ENCODE measurements around the gene MAMLD1.

The MAMLD1 gene

DNA sequence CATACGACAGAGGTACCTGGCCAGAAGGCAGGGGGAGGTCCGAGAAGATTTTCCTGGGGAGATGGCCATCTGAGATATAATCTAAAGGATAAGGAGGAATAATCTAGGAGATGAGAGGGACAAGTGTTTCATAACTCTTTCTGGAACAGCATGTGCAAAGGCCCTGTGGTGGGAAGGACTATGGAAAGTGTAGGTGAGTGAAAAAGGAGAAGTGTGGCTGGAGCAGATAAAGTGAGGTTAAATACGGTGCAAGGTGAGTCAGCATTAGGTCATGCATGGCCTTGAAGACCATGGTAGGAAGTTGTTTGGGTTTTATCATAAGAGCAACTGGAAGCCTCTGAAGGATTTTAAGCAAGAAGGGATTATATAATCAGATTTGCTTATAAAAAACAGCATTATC is 170.7 kb downstream of the MAMLD1 start:
- DNase-seq (ENCODE audit: low spot score in 2 of 2), result no peak

DNA sequence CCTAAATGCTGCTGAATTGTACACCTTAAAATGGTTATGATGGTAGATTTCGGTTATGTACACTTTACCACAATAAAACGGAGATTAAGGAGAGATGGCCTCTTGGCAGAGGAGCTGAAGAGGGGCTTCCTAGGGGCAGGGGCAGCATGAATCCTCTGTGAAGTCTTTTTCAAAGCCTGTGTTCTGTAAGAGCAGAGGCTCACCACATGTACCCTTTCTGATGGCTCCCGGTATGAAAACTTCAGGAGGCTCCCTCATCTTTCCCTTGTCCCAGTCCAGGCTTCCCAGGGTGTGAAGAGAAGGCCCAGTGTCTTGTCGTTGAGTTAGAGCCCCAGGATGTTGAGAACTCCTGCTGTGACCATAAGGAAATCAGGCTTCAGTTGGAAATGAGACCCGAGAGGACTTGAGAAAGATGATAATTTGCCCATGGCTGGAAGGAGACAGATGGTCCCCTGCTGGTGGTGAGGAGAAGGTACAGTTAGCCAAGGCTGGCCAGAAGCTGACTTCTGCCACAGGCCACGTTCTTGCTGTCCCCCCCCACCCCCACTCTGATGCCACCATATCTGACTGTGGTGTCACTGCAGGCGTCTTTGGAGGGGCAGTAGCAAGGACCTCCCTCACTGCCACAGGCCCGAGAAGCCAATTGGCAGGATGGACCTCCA is 173.5 kb downstream of the MAMLD1 start:
- in situ Hi-C loops (cut with MboI; ENCODE audit: low sequenced_read_pairs), result no loop called here
- Histone ChIP-seq H3K4me1 (no peaks in the 10 kb centered on the region), H3K4me3 (no peak overlapping the region), H3K36me3 (replicated peaks) (no peaks in the 10 kb centered on the region), H3K27me3 (ENCODE audit: low read depth) (no peaks in the 10 kb centered on the region), H3K9me3 (peaks cover 2% of the 10 kb centered on the region; the same call in 1 of the 2 replicates)
- no peak for DNase-seq (ENCODE audit: low spot score in 2 of 2)

More for the DNA sequence above, 170.7 kb downstream of the MAMLD1 start:
- no peaks in the 10 kb centered on the region for H3K4me1 ChIP-seq
- no peaks in the 10 kb centered on the region for H3K27me3 ChIP-seq (ENCODE audit: low read depth)
- in situ Hi-C loops (cut with MboI; ENCODE audit: low sequenced_read_pairs), result no loop called here
- H3K36me3 ChIP-seq (replicated peaks), result no peaks in the 10 kb centered on the region
- H3K4me3 ChIP-seq, result no peak overlapping the region
- peaks cover 2% of the 10 kb centered on the region; the same call in 1 of the 2 replicates for H3K9me3 ChIP-seq

DNA sequence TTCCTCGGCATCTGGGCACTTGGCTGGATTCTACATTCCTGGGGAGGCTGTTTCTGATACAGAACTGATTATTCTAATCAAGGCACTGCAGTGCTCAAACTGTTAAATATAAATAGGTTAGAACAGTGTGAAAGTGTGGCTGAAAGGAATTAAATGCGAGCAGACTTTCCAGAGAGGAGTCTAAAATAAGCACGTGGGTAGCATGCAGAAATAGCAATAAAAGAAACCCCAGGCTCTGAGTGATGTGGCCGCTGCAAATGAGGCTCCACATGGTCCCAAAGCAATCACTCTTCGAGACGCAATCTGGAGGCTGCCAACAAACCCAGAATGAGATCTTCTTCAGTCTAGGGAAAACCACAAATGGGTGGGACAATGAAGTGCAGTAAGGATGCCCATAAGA is 174.7 kb downstream of the MAMLD1 start:
- Histone ChIP-seq H3K27me3 (ENCODE audit: low read depth) (no peaks in the 10 kb centered on the region), H3K36me3 (replicated peaks) (no peaks in the 10 kb centered on the region), H3K9me3 (peaks cover 2% of the 10 kb centered on the region; the same call in 1 of the 2 replicates), H3K4me1 (no peaks in the 10 kb centered on the region), H3K4me3 (no peak overlapping the region)
- in situ Hi-C loops (cut with MboI; ENCODE audit: low sequenced_read_pairs), result no loop called here
- no peak for DNase-seq (ENCODE audit: low spot score in 2 of 2)

DNA sequence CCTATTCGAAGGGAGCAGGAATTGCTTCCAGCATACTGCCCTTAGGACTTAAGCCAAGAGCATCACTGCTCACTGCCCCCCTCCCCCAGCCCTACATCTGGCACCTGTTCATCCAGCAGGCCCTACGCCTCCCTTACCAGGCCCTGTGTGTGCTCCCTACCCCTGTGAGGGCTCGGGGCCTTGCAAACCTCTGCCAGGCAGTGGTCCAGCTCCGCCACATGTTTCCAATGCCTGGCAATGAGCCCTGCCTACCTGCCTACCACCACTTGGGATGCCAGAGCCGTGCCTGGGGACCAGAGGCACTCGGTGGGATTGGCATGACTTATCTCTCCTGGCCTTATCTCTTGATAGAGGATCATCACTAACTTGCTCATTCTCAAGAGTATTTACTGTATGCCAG is 177.8 kb downstream of the MAMLD1 start:
- H3K9me3 ChIP-seq, result no peaks in the 10 kb centered on the region
- H3K36me3 ChIP-seq (replicated peaks), result no peaks in the 10 kb centered on the region
- no peaks in the 10 kb centered on the region for H3K27me3 ChIP-seq (ENCODE audit: low read depth)
- H3K4me1 ChIP-seq, result peaks cover 6% of the 10 kb centered on the region; the same call in 1 of the 2 replicates
- no peak for DNase-seq (ENCODE audit: low spot score in 2 of 2)
- no peak overlapping the region for H3K4me3 ChIP-seq
- in situ Hi-C loops (cut with MboI; ENCODE audit: low sequenced_read_pairs), result no loop called here

DNA sequence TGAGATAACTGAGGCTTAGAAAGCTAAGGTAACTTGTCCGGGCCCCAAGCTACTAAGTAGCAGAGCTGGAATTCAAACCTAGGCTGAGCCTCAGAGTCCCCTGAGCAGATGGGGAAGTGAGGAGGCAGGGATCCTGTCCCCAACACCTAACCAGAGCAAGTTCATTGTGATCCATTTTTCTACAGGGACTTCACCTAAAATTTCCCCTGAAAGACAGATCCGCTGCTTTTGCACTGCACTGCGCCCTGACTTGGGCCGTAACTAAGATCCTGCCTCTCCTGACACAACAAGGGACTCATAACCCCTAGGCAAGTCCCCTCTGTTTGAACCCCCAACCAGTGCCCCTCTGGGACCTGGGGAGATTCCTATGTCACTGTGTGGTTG is 179.7 kb downstream of the MAMLD1 start:
- in situ Hi-C loops (cut with MboI; ENCODE audit: low sequenced_read_pairs), result no loop called here

DNA sequence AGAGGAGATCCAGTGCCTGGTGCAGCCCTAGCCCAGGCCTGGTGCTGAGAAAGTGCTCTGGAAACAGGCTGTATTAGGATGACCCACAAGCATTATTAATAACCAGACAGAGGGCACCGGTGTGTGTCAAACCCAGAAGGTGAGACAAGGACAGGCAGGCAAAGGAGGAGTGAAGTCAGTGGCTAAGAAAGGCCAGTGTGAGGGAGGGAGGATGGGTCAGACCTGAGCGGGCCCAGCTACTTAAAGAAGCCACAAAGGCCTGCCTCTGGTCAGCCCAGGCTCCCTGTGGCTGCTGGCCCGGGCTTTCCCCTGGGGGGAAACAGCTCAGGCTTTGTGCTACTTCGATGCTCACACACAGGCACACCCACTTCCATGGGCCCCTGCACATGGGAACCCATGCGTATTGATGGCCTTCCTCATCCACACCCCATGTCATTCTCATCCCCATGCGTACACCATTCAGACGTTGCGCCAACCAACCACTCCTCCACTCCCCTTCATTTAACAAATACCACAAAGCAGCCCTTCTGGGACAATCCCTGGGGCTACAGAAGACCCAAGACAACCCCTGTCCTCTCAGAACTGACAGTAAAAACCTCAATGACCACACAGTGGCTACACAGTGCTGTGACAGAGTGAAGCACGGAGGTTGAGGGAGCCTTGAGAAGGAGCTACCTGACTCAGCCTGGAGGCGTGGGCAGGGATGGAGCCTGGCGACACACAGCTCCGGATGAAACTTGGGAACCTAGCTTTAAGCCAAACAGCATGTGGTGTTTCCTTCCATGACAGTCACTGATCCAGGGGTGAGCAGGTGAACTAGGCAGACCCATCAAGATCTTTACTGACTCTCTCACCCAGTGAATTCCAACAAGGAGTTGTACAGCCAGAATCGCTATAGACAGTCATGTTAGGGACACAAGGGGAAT is 180.4 kb downstream of the MAMLD1 start:
- peaks cover 6% of the 10 kb centered on the region; the same call in 1 of the 2 replicates for H3K4me1 ChIP-seq
- no peaks in the 10 kb centered on the region for H3K9me3 ChIP-seq
- in situ Hi-C loops (cut with MboI; ENCODE audit: low sequenced_read_pairs), result no loop called here
- no peaks in the 10 kb centered on the region for H3K27me3 ChIP-seq (ENCODE audit: low read depth)
- H3K4me3 ChIP-seq, result no peak overlapping the region
- DNase-seq (ENCODE audit: low spot score in 2 of 2), result no peak
- H3K36me3 ChIP-seq (replicated peaks), result no peaks in the 10 kb centered on the region

More for the DNA sequence above, 179.7 kb downstream of the MAMLD1 start:
- Histone ChIP-seq H3K4me1 (peaks cover 6% of the 10 kb centered on the region; the same call in 1 of the 2 replicates), H3K9me3 (no peaks in the 10 kb centered on the region), H3K27me3 (ENCODE audit: low read depth) (no peaks in the 10 kb centered on the region), H3K36me3 (replicated peaks) (no peaks in the 10 kb centered on the region), H3K4me3 (no peak overlapping the region)
- no peak for DNase-seq (ENCODE audit: low spot score in 2 of 2)

DNA sequence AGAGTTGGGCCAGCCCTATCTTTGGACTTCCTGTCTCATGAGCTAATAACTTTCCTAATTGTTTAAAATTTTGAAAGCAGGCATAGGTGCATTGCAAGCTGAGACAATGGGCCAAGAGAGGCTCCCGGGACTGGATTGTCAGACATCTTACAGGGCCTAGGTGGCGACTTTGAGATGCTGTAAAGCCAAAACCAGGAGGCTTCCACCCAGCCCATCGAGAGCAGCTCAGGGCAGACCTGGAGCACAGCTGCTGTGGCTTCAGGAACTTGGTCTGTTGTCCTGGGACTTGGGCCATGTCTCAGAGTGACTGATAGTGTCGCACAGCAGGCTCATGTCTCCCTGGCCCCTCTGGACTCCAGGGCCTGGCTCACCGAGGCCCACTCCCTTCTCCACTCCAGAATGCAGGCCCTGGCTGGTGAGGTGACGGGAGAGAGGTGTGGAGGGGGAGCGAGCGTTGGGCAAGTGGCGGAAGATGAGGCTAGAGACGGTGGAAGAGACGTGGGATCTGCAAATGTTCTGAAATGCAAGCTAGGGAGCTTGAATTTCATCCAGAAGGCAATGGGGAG is 181.2 kb downstream of the MAMLD1 start:
- H3K4me1 ChIP-seq, result peaks cover 6% of the 10 kb centered on the region; the same call in 1 of the 2 replicates

DNA sequence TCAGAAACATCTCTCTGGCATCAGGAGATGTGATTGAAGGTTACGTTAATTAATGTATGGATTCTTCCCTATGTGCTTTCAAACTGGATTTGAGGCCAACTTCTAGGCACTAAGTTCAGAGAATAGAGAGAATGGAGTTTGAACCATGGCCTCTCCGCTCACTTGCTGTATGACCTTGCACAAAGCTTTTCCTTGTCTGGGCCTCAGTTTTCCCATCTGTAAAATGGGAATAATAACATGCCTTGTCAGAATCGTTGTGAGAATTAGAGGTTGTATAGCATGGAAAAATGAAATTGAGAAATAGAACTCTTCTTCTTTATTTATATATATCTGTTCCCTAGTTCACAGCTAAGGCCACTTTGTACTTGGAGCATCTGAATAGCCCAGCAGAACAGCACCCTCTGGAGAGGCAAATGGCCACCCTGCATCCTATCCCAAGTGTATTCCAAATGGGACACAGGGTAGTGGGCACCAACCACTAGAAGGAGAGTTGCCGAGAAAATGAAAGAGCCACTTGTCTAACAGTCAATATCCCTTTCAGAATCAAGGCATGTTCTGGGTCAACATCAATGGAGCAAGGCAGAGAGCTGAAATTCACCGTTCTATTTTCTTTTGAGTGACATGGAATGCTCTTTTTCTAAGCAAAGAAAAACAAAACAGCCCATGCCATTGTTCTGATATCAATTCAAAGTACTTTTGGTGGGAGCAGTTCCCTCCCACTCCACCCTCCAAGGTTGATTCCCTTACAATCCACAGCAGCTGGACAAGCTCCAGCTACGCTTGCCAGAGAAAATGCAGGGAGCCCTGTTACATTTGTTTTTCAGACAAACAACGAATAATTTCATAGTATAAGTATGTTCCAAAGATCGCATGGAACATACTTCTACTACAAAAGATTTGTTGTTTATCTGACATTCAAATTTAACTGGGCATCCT is 182.0 kb downstream of the MAMLD1 start:
- in situ Hi-C loops (cut with MboI; ENCODE audit: low sequenced_read_pairs), result no loop called here
- Histone ChIP-seq H3K4me1 (peaks cover 6% of the 10 kb centered on the region; the same call in 1 of the 2 replicates), H3K9me3 (no peaks in the 10 kb centered on the region), H3K36me3 (replicated peaks) (no peaks in the 10 kb centered on the region), H3K27me3 (ENCODE audit: low read depth) (no peaks in the 10 kb centered on the region), H3K4me3 (no peak overlapping the region)
- peak in 1 of 2 experiments; percentile 20 for DNase-seq (ENCODE audit: low spot score in 2 of 2)

More for the DNA sequence above, 181.2 kb downstream of the MAMLD1 start:
- peak in 1 of 2 experiments; percentile 41 for DNase-seq (ENCODE audit: low spot score in 2 of 2)
- Histone ChIP-seq H3K4me3 (no peak overlapping the region), H3K9me3 (no peaks in the 10 kb centered on the region), H3K36me3 (replicated peaks) (no peaks in the 10 kb centered on the region), H3K27me3 (ENCODE audit: low read depth) (no peaks in the 10 kb centered on the region)
- in situ Hi-C loops (cut with MboI; ENCODE audit: low sequenced_read_pairs), result no loop called here

DNA sequence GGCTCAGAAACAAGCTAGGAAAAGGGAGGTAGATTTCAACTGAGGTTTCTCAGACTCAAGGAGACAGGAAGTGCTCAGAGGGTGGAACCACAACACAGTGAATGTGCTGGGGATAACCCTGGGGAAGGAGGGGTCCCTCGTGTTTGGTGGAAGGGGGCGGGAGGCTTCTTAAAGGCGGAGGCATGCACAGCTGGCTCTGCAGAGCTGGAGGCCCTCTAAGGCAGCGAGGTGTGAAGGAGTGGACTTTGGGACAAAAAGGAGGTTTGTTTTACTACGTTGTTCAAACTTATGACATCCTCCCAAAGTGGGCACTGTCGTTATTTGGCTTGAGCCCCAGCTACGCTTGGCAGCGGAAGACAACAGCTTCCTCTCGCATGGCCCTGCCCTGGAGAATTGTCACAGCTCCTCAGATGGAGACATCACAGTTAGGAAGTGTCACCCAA is 183.6 kb downstream of the MAMLD1 start:
- DNase-seq (ENCODE audit: low spot score in 2 of 2), result no peak
- Histone ChIP-seq H3K27me3 (ENCODE audit: low read depth) (no peaks in the 10 kb centered on the region), H3K4me3 (no peak overlapping the region), H3K36me3 (replicated peaks) (no peaks in the 10 kb centered on the region), H3K9me3 (no peaks in the 10 kb centered on the region), H3K4me1 (peaks cover 6% of the 10 kb centered on the region; the same call in 1 of the 2 replicates)
- in situ Hi-C loops (cut with MboI; ENCODE audit: low sequenced_read_pairs), result no loop called here

DNA sequence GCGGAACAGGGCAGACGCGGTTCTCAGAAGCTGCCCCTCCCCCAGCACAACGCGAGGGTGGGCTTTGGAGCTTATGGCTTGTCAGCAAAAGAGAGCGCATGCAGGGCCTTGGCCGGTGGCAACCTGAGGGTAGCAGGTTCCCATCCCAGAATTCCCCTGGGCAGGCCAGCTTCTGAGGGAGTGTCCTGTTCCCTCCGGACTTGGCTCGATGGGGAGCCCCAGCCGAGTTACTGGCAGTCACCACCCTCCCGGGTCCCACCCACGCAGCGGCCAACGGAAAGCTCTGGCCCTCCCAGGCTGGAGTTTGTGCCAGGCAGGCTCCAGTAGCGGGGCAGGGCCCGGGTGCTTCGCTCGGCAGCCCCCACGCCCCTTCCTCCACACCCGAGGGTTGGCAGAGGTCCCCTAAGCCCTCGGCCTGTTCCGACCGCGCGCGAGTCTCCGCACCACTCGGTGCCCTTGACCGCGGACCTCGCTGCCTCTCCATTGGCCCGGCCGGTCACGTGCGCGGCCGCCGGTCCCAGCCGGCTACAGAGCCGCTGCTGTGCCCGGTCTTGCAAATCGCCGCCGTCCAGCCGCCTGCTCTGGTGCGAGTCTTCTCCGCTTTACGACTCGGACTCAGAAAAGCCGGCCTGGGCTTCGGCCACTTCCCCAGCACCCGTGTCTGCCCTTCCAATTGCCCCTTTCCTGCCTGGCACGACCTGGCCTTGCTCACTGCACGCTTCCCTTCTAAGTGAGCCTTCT is 184.4 kb downstream of the MAMLD1 start:
- no peak overlapping the region for H3K4me3 ChIP-seq
- H3K27me3 ChIP-seq (ENCODE audit: low read depth), result no peaks in the 10 kb centered on the region
- in situ Hi-C loops (cut with MboI; ENCODE audit: low sequenced_read_pairs), result no loop called here
- DNase-seq (ENCODE audit: low spot score in 2 of 2), result no peak
- H3K36me3 ChIP-seq (replicated peaks), result no peaks in the 10 kb centered on the region
- peaks cover 6% of the 10 kb centered on the region; the same call in 1 of the 2 replicates for H3K4me1 ChIP-seq
- no peaks in the 10 kb centered on the region for H3K9me3 ChIP-seq

DNA sequence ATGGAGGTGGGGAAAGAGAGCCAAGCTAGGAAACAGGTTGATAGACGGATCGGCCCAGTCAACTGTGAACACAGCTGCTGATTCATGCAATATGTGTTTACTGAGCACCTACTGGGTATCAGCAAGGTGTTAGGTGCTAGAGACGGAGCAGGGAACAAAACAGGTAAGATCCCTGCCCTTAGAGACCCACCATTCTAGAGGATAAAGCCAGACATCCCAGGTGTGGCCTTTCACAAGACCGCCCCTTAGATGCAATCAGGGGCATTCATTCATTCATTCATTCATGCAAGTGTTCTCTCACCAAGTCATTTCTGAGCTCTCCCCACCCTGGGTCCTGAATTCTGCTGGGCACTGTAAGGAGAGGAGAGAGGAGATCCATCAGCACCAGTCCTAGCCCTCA is 185.1 kb downstream of the MAMLD1 start:
- in situ Hi-C loops (cut with MboI; ENCODE audit: low sequenced_read_pairs), result no loop called here
- H3K4me1 ChIP-seq, result peaks cover 6% of the 10 kb centered on the region; the same call in 1 of the 2 replicates
- H3K9me3 ChIP-seq, result no peaks in the 10 kb centered on the region
- DNase-seq (ENCODE audit: low spot score in 2 of 2), result no peak
- H3K36me3 ChIP-seq (replicated peaks), result no peaks in the 10 kb centered on the region
- no peak overlapping the region for H3K4me3 ChIP-seq
- no peaks in the 10 kb centered on the region for H3K27me3 ChIP-seq (ENCODE audit: low read depth)

DNA sequence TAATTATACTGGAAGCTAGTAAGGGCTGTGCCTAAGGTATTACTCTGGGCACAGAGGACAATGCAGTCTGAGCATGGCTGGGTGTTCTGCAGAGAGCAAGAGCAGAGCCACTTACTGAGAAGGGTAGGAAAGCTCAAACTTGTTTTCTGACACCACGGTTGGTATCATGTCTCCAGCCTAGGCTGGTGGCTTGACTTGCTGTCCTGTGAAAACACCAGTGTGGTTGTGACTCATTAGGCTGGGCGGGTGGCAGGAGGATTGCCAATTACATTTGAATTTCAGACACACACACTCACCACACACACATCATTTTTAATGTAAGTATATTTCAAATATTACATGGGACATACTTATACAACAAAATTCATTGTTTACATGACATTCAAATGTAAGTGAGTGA is 185.6 kb downstream of the MAMLD1 start:
- Histone ChIP-seq H3K4me3 (no peak overlapping the region), H3K36me3 (replicated peaks) (no peaks in the 10 kb centered on the region), H3K27me3 (ENCODE audit: low read depth) (no peaks in the 10 kb centered on the region), H3K9me3 (no peaks in the 10 kb centered on the region), H3K4me1 (peaks cover 6% of the 10 kb centered on the region; the same call in 1 of the 2 replicates)
- no peak for DNase-seq (ENCODE audit: low spot score in 2 of 2)
- in situ Hi-C loops (cut with MboI; ENCODE audit: low sequenced_read_pairs), result no loop called here
